Endodermal cell (in vitro differentiated cells): ENCODE measurements around the gene GSAP. TPM values are rescaled to one million over a fixed set of nuclear protein-coding genes. Genes with fewer than 3 reads are reported as not detected.

ENCODE experiments used
- DNase-seq: peaks from one replicate; pipeline ENCODE4 v3.0.0-alpha.2; 2017
- H3K27ac ChIP-seq: 2 replicates; pipeline ENCODE4 v1.5.1; 2013; ENCODE audit warnings: mild to moderate bottlenecking, low read depth, low read length, moderate library complexity
- H3K27me3 ChIP-seq: 2 replicates; pipeline ENCODE4 v1.6.1; 2013; ENCODE audit warnings: mild to moderate bottlenecking, low read length, moderate library complexity; ENCODE audit not compliant: insufficient read depth, control insufficient read depth, poor library complexity, severe bottlenecking
- H3K36me3 ChIP-seq: 2 replicates; pipeline ENCODE4 v1.7.0; 2013; ENCODE audit warnings: mild to moderate bottlenecking, low read length, moderate library complexity; ENCODE audit not compliant: control insufficient read depth, insufficient read depth
- H3K4me1 ChIP-seq: one replicate; pipeline ENCODE4 v1.7.0; 2013; ENCODE audit warnings: low read length; ENCODE audit not compliant: control insufficient read depth, insufficient read depth
- H3K4me3 ChIP-seq: 2 replicates; pipeline ENCODE4 v1.5.1; 2013; ENCODE audit warnings: mild to moderate bottlenecking, low read length, moderate library complexity
- H3K9ac ChIP-seq: 2 replicates; pipeline ENCODE4 v1.6.1; 2013; ENCODE audit warnings: mild to moderate bottlenecking, low read length, moderate library complexity; ENCODE audit not compliant: poor library complexity, severe bottlenecking; ENCODE audit errors: extremely low read depth
- H3K9me3 ChIP-seq: 2 replicates; pipeline ENCODE4 v1.6.1; 2013; ENCODE audit warnings: mild to moderate bottlenecking, low read length, moderate library complexity; ENCODE audit not compliant: control insufficient read depth
- H3K27ac Mint-ChIP-seq: 2 replicates; pipeline ENCODE4 v1.8.0; 2020; ENCODE audit warnings: mixed read lengths
- H3K27me3 Mint-ChIP-seq: 2 replicates; pipeline ENCODE4 v1.8.0; 2021; ENCODE audit warnings: mild to moderate bottlenecking, mixed read lengths; ENCODE audit not compliant: insufficient read depth
- H3K36me3 Mint-ChIP-seq: 2 replicates; pipeline ENCODE4 v1.8.0; 2020; ENCODE audit warnings: low read depth, mixed read lengths
- H3K4me1 Mint-ChIP-seq: 2 replicates; pipeline ENCODE4 v1.8.0; 2020; ENCODE audit warnings: mixed read lengths
- H3K4me3 Mint-ChIP-seq: 2 replicates; pipeline ENCODE4 v1.8.0; 2020; ENCODE audit warnings: mild to moderate bottlenecking, moderate library complexity, mixed read lengths
- H3K9me3 Mint-ChIP-seq: 2 replicates; pipeline ENCODE4 v1.8.0; 2020; ENCODE audit warnings: mild to moderate bottlenecking, mixed read lengths
- CTCF ChIP-seq: fragments of 200-600 bp; sonication (generic); conservative IDR thresholded peaks from 2 replicates; pipeline ENCODE4 v1.5.0; 2021; ENCODE audit warnings: antibody characterized with exemption, mild to moderate bottlenecking
- WGBS, 2 experiments: methylation state at CpG; one replicate each; pipeline versions ENCODE4 v1.1.5 to v1.1.7; 2013; ENCODE audit warnings: missing lambda C conversion rate in 2 of 2, mixed read lengths in 1 of 2; ENCODE audit not compliant: insufficient coverage in 1 of 2, insufficient read length in 1 of 2; 5-methylcytosine and 5-hydroxymethylcytosine counted together
- total RNA-seq, 2 donors: library from RNA; stranded (reverse); fragmentation: NEBNext Ultra II Directional in 1 of 2; extraction: Animal tissue kit (Norgen Biotek cat#: 25700) in 1 of 2; gene quantifications; 2 replicates in 1 of 2; 3 replicates in 1 of 2; pipeline ENCODE4 v1.2.1, GENCODE V29; 2021

GSAP gene
- total RNA-seq, 2 donors from 2014 or later = 0.82 to 0.90 TPM

- Histone ChIP-seq H3K36me3 (no peaks in the 10 kb centered on the region), H3K27ac (no peak overlapping the region), H3K9ac (no peak overlapping the region), H3K27me3 (no peaks in the 10 kb centered on the region), H3K4me3 (no peak overlapping the region), H3K4me1 (no peaks in the 10 kb centered on the region), H3K9me3 (no peaks in the 10 kb centered on the region)
- 92 to 93% methylated on average over 7 of the region's 7 CpGs for WGBS, 2 experiments
- TF ChIP-seq CTCF = no peak
- Mint-ChIP-seq H3K27me3 (no peaks in the 10 kb centered on the region), H3K9me3 (no peaks in the 10 kb centered on the region), H3K4me1 (peaks cover 11% of the 10 kb centered on the region), H3K27ac (no peak overlapping the region), H3K4me3 (no peak overlapping the region), H3K36me3 (no peaks in the 10 kb centered on the region)
- no peak for DNase-seq
Measured at GRCh38 chr7:77386165-77386822, 29.9 kb downstream of the GSAP start.

DNA sequence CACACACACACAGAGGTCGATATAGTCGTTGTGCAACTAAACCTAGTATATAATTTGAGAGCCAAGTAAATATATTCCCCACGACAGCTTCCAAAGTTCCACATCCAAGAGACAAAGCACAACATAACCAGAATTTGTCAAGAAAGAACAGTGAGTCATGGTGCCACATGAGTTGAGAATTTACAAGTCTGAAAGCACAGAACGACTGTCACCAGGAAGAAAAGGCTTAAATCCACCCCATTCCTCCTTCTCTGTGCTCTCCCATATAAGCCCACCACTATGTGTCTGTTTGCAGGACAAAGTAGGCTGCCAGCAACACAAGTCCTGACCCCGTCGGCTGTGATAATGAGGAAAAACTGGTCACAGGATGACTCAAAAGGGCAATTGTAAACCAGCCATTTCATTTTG, 32.8 kb downstream of the GSAP start:
- Histone ChIP-seq H3K4me1 (no peaks in the 10 kb centered on the region), H3K27ac (no peak overlapping the region), H3K9me3 (no peaks in the 10 kb centered on the region), H3K9ac (no peak overlapping the region), H3K4me3 (no peak overlapping the region), H3K36me3 (no peaks in the 10 kb centered on the region), H3K27me3 (no peaks in the 10 kb centered on the region)
- Mint-ChIP-seq H3K27ac (no peak overlapping the region), H3K36me3 (no peaks in the 10 kb centered on the region), H3K4me3 (no peak overlapping the region), H3K27me3 (no peaks in the 10 kb centered on the region), H3K9me3 (no peaks in the 10 kb centered on the region), H3K4me1 (peaks cover 11% of the 10 kb centered on the region)
- TF ChIP-seq CTCF = no peak
- WGBS, 2 experiments = 78 to 84% methylated on average over 4 to 6 of the region's 6 CpGs
- DNase-seq = no peak

GRCh38 chr7:77382532-77382931, 33.6 kb downstream of the GSAP start:
- no peak overlapping the region for H3K4me3 ChIP-seq
- H3K27ac ChIP-seq = no peak overlapping the region
- H3K9ac ChIP-seq = no peak overlapping the region
- Mint-ChIP-seq H3K9me3 (no peaks in the 10 kb centered on the region), H3K27ac (no peak overlapping the region), H3K36me3 (no peaks in the 10 kb centered on the region), H3K4me3 (no peak overlapping the region), H3K4me1 (peaks cover 5% of the 10 kb centered on the region), H3K27me3 (no peaks in the 10 kb centered on the region)
- H3K36me3 ChIP-seq = no peaks in the 10 kb centered on the region
- no peaks in the 10 kb centered on the region for H3K9me3 ChIP-seq
- no peak for TF ChIP-seq CTCF
- DNase-seq = no peak
- H3K4me1 ChIP-seq = no peaks in the 10 kb centered on the region
- no peaks in the 10 kb centered on the region for H3K27me3 ChIP-seq
